Stimulated activated naive CD8-positive, alpha-beta T cell treated with anti-CD3 and anti-CD28 coated beads, Interleukin-15, Interleukin-2, amounts not matched to agents 100 U/mL and 50 U/mL, for 24 hours (primary cell): Measurements from ENCODE around the gene ACOT12.

Experiments
- ATAC-seq: fragments of 150-1000 bp; cut with Tn5 transposase; one replicate; pipeline ENCODE4 v1.10.0; 2021
- DNase-seq: peaks from one replicate; pipeline ENCODE4 v3.0.0; 2021

ACOT12 gene

DNA sequence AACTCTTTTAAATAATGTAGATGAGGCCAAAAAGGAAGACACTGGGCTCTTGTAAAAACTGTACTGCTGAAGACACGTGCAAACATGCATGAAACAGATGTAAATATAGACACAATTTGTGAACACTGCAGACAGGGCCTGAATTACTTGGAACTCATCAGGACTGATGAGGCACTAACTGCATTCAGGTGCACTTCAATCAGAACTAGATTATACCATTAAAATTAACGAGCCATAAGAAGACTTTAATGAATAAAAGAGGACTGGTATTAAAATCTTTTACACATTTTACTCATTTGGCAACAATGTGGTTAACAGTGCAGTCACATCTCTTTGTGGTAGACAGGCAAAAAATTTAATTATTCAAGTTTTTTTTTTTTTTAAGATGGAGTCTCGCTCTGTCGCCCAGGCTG is 105.9 kb downstream of the ACOT12 start:
- ATAC-seq: no peak
- no peak for DNase-seq

DNA sequence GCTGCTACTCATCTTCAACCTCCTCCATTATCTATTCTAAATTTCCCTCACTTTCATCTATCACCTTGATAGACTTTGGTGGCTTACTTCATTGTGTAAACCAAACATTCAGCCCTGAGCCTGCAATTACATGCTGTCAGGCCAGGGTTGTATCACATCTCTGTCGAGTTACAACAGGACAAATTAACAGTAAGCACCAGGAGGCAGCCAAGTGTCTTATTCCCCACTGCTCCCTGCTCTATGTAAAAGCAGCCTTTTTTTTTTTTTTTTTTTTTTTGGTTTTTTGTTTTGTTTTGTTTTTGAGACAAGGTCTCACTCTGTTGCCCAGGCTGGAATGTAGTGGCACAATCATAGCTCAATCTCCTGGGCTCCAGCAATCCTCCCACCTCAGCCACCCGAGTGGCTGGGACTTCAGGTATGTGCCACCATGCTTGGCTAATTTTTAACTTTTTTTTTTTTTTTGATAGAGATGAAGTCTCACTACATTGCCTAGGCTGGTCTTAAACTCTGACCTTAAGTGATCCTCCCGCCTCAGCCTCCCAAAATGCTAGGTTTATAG is 107.8 kb downstream of the ACOT12 start:
- ATAC-seq (no peak), DNase-seq (no peak)

DNA sequence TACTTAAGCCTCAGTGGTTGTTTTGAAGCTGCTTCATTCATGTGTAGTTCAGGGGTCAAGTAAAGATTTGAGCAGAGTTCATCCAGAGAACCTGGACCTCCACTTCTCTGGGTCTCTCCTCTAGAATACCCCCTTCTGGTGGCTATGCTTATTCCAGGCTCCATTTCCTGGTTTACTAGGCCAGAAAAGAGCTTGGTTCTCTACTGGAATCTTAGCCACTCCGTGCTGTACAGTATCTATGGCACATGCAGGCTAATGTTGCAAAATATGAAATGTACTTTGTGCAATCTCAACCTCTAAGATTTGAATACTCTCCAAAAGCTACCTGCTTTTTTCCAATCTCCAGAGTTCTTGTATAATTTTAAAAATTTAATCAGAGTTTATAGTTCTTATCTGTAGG is 110.0 kb downstream of the ACOT12 start:
- DNase-seq: no peak
- ATAC-seq: no peak
